Fibroblast of mammary gland (primary cell): ENCODE data around the gene TMEM101.
"Not testable (repeated sequence)": the region's sequence is repeated elsewhere in the genome, so short reads cannot be mapped to it uniquely, and the experiment has no call there.

Experiments used
- DNase-seq: peaks from one replicate; pipeline ENCODE4 v3.0.0-alpha.2; 2010; ENCODE audit warnings: low read depth
- H3K4me3 ChIP-seq: 2 replicates; pipeline ENCODE4 v1.5.1; 2011; ENCODE audit warnings: low read depth, mild to moderate bottlenecking, low read length, moderate library complexity; ENCODE audit not compliant: control insufficient read depth
- TF ChIP-seq, protein P1 (sequence below): conservative IDR thresholded peaks from 2 replicates; pipeline ENCODE4 v1.5.1; 2011; ENCODE audit warnings: low read depth, low read length, inconsistent platforms; ENCODE audit not compliant: control insufficient read depth, insufficient read depth

TMEM101 gene

DNA sequence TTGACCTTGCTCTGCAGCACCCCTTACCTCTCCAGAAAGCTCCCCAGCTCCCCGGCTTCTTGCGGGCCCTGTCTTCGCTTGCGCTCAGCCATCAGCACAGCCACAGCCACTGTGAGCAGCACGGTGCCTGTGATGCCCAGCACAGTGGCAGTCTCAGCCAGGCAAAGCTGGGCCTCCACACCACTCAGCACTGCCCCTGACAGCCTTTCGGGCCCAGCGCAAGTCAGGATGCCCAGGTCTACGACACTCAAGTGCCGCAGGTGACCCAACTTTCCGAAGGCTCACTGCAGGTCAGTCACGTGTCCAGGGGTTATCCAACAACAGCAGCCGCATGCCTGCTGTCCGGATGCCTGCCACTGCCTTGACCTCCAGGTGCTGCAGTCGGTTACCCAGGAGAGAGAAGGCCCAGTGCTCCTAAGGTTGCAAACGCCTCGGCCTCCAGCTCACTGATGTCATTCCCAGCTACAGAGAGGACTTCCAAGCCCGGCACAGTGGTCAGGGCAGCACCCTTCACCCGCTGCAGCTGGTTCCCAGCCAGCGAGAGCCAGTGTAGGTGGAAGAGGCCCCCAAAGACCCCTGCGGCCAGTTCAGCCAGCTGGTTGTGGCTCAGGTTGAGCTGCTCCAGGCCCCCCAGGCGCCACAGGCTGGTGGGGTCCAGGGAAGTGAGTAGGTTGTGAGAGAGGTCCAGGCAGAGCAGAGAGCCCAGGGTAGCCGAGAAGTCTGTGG, 8.9 kb upstream of the TMEM101 start:
- DNase-seq, result no peak
- TF ChIP-seq, protein P1, sequence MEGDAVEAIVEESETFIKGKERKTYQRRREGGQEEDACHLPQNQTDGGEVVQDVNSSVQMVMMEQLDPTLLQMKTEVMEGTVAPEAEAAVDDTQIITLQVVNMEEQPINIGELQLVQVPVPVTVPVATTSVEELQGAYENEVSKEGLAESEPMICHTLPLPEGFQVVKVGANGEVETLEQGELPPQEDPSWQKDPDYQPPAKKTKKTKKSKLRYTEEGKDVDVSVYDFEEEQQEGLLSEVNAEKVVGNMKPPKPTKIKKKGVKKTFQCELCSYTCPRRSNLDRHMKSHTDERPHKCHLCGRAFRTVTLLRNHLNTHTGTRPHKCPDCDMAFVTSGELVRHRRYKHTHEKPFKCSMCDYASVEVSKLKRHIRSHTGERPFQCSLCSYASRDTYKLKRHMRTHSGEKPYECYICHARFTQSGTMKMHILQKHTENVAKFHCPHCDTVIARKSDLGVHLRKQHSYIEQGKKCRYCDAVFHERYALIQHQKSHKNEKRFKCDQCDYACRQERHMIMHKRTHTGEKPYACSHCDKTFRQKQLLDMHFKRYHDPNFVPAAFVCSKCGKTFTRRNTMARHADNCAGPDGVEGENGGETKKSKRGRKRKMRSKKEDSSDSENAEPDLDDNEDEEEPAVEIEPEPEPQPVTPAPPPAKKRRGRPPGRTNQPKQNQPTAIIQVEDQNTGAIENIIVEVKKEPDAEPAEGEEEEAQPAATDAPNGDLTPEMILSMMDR, result no peak

DNA sequence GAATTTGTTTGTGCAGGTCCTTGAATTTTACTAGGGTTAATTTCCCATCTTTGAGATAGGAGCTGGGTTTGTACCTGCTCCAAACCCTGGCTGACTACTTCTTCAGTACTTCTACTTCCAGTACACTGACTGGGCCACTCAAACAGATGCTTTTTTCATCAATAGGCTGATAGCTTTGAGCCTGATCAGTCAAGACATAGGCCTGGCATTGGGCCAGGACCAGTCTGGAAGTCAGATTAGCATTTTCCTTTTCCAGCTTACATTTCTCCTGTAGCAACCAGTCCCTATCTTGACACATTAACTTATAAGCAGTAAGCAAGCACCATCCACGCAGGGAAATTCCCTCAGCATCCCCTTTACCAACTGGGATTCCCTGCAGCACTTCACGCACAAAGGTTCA, 7.5 kb upstream of the TMEM101 start:
- TF ChIP-seq, protein P1, result no peak
- no peak for DNase-seq

More for the DNA sequence above, 8.9 kb upstream of the TMEM101 start:
- no peak overlapping the region for H3K4me3 ChIP-seq

DNA sequence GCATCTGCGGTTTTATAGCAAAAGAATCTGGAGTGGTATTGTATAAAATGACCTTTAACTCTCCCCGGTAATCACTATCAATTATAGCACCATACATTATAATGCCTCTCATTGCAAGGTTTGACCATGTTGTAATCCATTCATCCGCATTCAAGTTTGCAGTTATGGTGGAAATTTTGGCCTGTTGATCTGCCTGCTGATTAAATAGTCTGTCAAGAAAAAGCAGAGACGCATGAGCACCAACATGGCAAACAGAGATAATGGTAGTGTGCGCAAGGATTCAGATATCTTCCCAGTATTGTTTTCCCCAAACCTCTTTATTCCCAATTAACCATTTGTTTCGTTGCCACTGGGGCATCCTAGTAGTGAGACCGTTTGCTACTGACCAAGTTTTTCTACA, 6.5 kb upstream of the TMEM101 start:
- not testable (repeated sequence) for H3K4me3 ChIP-seq, DNase-seq

More for the DNA sequence above, 7.5 kb upstream of the TMEM101 start:
- H3K4me3 ChIP-seq, result no peak overlapping the region

DNA sequence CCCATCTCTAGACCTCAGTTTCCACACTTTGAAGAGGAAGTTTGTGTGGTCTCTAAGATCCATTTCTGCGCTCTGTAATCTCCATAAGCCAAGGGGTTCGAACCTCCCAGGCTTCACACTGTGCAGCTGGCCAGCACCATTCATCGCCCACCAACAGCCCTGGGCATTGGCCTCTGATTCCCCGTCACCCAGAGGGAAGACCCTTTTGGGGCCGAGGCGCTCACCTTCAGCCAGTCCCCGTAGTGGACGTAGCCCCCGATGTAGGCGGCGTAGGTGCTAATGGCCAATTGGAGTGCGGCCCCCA, 678 bp downstream of the TMEM101 start:
- H3K4me3 ChIP-seq, result peak overlapping the region; percentile 97
- no peak for DNase-seq
- TF ChIP-seq, protein P1, result no peak

DNA sequence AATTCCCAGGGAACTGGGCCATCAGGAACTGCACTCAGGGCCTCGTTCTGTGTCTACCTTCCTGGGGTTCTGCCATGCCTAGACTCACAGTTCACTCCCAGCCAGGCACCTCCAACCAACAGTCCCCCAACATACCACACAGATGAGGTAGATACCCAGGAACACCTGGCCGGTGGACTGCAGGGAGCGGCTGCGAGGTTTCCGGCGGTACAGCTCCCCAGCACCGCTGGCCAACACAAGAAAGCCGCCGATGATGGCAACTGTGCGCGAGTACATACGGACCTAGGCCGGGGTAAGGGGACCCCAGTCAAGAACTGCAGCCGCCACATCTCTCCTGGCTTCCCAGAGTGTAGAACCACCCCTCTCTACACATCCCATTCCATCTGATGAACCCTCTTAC, 1.9 kb downstream of the TMEM101 start:
- no peak for DNase-seq
- TF ChIP-seq, protein P1, result no peak
- H3K4me3 ChIP-seq, result no peak overlapping the region

DNA sequence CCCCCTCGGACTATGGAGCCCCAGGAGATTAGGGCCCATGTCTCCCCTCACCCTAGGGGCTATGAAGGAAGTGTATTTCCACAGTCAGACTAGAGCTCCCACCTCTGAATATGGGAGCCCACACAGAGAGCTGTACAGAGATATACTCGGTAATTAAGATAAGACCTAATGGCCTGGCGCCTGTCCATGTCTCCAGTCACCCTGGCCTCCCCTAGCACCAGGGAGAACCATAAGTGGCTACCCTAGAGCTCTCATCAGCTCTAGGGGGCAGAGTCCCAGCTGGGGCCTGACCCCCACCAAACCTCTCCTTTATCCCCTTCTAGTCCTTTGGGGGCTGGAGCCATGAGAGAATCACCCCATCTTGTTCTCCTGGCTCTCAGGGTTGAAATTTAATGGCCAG, 2.4 kb downstream of the TMEM101 start:
- TF ChIP-seq, protein P1, result no peak
- DNase-seq, result no peak
- no peak overlapping the region for H3K4me3 ChIP-seq

DNA sequence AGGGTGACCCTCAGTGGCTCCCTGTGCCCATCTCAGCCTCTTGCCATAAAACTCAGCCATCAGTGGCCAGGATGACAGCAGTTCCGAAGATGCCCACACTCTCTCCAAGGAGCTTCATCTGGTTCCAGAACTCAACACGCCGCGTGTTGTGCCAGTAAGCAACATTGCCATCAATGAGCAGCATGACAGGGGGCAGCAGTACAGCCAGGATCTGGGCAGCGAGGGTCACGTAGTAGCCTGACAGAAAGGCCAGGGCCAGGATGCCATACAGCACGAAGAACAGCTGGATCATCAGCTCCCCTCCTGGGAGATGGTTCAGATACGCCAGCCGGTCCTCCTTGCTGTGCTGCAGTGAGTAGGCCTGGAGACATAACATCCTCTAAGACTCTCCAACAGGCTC, 2.9 kb downstream of the TMEM101 start:
- H3K4me3 ChIP-seq, result no peak overlapping the region
- TF ChIP-seq, protein P1, result no peak

More for the DNA sequence above, 2.9 kb downstream of the TMEM101 start:
- no peak for DNase-seq
